Measurements from ENCODE around the gene CANT1.

CANT1 gene

DNA sequence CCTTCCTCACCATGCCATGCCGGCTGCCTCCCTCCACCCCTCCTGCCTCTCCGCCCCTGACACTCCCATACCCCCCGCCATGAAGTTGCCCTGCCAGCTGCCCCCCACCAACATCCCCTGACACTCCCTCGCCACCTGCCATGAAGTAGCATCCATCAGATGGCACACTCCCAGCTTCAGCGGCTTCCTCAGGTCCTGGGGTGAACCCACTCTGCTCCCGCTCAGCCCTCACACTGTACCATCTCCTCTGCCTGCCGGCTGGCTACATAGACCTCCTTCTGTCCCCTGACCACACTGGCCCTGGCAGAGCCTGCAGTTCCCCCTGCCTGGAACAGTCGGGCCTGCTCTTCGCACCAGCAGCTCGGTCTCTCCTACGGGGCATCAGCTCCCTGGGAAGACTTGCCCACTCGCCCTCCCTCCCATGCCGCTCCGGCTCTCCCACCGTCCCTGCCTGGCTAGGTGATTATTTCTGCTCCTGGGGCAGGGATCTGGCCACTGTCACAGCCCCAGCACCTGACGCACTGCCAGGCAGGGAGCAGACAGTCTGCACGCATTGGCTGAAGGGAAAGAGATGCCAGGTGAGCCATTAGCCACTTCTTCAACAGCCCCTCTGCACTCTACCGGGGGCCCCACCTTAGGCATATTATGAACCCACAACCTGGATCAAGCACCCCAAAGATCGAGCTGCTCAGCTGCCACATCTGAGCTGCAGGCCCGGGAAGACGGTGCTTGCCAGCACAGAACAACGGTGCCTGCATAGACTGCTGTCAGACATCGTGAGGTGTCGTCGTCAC, 9.0 kb downstream of the CANT1 start:
- Histone ChIP-seq H3K4me3 (ENCODE audit: severe bottlenecking) (no peak overlapping the region), H3K27ac (ENCODE audit: poor library complexity, severe bottlenecking) (no peak overlapping the region), H3K4me1 (ENCODE audit: insufficient read depth, poor library complexity, severe bottlenecking) (peaks cover 22% of the 10 kb centered on the region), H3K36me3 (ENCODE audit: low read depth) (peaks cover 53% of the 10 kb centered on the region), H3K27me3 (ENCODE audit: insufficient read depth, poor library complexity, severe bottlenecking) (no peaks in the 10 kb centered on the region), H3K9me3 (ENCODE audit: severe bottlenecking) (no peaks in the 10 kb centered on the region)
- peak; percentile 54 for DNase-seq (ENCODE audit: low spot score)
- ATAC-seq (ENCODE audit: low read depth) = no peak
- TF ChIP-seq, protein P1, sequence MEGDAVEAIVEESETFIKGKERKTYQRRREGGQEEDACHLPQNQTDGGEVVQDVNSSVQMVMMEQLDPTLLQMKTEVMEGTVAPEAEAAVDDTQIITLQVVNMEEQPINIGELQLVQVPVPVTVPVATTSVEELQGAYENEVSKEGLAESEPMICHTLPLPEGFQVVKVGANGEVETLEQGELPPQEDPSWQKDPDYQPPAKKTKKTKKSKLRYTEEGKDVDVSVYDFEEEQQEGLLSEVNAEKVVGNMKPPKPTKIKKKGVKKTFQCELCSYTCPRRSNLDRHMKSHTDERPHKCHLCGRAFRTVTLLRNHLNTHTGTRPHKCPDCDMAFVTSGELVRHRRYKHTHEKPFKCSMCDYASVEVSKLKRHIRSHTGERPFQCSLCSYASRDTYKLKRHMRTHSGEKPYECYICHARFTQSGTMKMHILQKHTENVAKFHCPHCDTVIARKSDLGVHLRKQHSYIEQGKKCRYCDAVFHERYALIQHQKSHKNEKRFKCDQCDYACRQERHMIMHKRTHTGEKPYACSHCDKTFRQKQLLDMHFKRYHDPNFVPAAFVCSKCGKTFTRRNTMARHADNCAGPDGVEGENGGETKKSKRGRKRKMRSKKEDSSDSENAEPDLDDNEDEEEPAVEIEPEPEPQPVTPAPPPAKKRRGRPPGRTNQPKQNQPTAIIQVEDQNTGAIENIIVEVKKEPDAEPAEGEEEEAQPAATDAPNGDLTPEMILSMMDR (IDR thresholded peaks at IDR 0.05; ENCODE audit: poor library complexity, severe bottlenecking) = no peak

GRCh38 chr17:78999947-79000395, 9.6 kb downstream of the CANT1 start:
- Histone ChIP-seq H3K27me3 (ENCODE audit: insufficient read depth, poor library complexity, severe bottlenecking) (no peaks in the 10 kb centered on the region), H3K36me3 (ENCODE audit: low read depth) (peaks cover 58% of the 10 kb centered on the region), H3K4me1 (ENCODE audit: insufficient read depth, poor library complexity, severe bottlenecking) (peaks cover 19% of the 10 kb centered on the region), H3K9me3 (ENCODE audit: severe bottlenecking) (no peaks in the 10 kb centered on the region), H3K27ac (ENCODE audit: poor library complexity, severe bottlenecking) (no peak overlapping the region), H3K4me3 (ENCODE audit: severe bottlenecking) (no peak overlapping the region)
- TF ChIP-seq, protein P1 (IDR thresholded peaks at IDR 0.05; ENCODE audit: poor library complexity, severe bottlenecking) = no peak
- ATAC-seq (ENCODE audit: low read depth) (no peak), DNase-seq (ENCODE audit: low spot score) (no peak)

DNA sequence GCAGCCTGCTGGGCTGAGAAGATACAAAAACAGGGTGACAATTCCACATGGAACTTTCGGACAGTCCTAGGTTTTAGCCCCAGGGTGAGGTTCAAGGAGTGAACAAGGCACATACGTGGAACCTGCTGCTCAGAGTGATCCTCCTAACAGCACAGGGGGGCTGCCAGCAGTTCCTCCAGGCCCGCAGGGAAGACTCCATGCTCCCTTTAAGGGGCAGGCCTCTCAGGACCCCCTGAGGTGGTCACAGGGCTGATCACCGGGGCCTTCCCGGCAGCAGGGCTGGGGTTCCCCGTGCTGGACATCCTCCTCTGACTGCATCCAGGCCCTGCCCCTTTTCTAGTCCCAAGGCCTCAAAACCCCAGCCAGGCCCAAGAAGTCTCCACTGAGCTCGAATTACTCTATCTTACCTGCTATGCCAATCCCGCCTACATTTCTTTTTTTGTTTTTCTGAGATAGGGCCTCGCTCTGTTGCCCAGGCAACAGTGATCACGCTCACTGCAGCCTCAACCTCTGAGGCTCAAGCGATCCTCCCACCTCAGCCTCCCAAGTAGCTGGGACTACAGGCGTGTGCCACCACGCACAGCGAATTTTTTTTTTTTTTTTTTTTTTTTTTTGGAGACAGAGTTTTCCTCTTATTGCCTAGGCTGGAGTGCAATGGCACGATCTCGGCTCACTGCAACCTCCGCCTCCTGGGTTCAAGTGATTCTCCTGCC, 10.4 kb downstream of the CANT1 start:
- DNase-seq (ENCODE audit: low spot score) (no peak), ATAC-seq (ENCODE audit: low read depth) (no peak)
- TF ChIP-seq, protein P1 (IDR thresholded peaks at IDR 0.05; ENCODE audit: poor library complexity, severe bottlenecking) = no peak
- Histone ChIP-seq H3K4me1 (ENCODE audit: insufficient read depth, poor library complexity, severe bottlenecking) (peaks cover 19% of the 10 kb centered on the region), H3K27ac (ENCODE audit: poor library complexity, severe bottlenecking) (peak overlapping the region; percentile 19), H3K9me3 (ENCODE audit: severe bottlenecking) (no peaks in the 10 kb centered on the region), H3K27me3 (ENCODE audit: insufficient read depth, poor library complexity, severe bottlenecking) (no peaks in the 10 kb centered on the region), H3K4me3 (ENCODE audit: severe bottlenecking) (no peak overlapping the region), H3K36me3 (ENCODE audit: low read depth) (peaks cover 65% of the 10 kb centered on the region)

DNA sequence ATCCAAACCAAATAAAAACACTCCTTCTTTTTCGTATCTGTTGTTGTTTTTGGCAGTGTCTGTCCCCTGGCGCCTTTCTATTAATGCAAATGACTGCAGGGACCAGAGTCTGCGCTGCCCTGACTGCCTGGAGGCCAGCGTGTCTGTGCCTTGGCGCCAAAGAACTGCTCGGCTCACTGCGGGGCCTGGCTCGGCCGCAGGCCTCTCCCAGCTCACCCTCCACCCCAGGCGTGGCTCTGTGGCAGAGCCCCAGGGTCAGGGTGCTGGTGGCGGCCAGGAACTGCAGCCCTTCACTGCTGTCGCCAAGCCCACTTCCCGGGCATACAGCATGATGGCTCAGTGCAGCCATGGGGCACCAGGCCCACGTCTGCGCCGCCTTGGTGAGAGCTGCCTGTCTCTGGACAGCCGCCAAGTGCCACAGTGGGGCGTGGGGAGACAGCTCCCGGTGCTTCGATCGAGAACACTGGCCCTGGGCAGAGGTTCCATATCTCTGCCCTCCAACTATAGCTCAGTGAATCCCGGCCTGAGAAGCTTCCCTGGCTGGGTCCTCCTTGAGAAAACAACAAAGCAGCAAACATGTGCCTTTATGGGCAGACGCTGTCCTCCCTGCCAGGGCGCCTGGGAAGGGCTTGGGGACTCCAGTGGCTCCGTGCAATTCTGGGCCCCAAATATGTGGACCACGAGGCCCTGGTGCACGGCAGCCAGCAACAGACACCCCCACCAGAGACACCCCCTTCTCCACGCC, 11.1 kb downstream of the CANT1 start:
- Histone ChIP-seq H3K27me3 (ENCODE audit: insufficient read depth, poor library complexity, severe bottlenecking) (no peaks in the 10 kb centered on the region), H3K4me1 (ENCODE audit: insufficient read depth, poor library complexity, severe bottlenecking) (peaks cover 19% of the 10 kb centered on the region), H3K9me3 (ENCODE audit: severe bottlenecking) (no peaks in the 10 kb centered on the region), H3K36me3 (ENCODE audit: low read depth) (peaks cover 67% of the 10 kb centered on the region), H3K4me3 (ENCODE audit: severe bottlenecking) (no peak overlapping the region), H3K27ac (ENCODE audit: poor library complexity, severe bottlenecking) (peak overlapping the region; percentile 19)
- no peak for DNase-seq (ENCODE audit: low spot score)
- ATAC-seq (ENCODE audit: low read depth) = no peak; the same call in 2 of the 3 replicates
- TF ChIP-seq, protein P1 (IDR thresholded peaks at IDR 0.05; ENCODE audit: poor library complexity, severe bottlenecking) = no peak
